NK-92 (cell line): Measurements from ENCODE around the gene SEPTIN8.

Experiments used
- DNase-seq: peaks from one replicate; lab custom pipeline; 2025; ENCODE audit not compliant: unreplicated experiment; lab: John Stamatoyannopoulos, UW

SEPTIN8 gene, protein sequence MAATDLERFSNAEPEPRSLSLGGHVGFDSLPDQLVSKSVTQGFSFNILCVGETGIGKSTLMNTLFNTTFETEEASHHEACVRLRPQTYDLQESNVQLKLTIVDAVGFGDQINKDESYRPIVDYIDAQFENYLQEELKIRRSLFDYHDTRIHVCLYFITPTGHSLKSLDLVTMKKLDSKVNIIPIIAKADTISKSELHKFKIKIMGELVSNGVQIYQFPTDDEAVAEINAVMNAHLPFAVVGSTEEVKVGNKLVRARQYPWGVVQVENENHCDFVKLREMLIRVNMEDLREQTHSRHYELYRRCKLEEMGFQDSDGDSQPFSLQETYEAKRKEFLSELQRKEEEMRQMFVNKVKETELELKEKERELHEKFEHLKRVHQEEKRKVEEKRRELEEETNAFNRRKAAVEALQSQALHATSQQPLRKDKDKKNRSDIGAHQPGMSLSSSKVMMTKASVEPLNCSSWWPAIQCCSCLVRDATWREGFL

DNA sequence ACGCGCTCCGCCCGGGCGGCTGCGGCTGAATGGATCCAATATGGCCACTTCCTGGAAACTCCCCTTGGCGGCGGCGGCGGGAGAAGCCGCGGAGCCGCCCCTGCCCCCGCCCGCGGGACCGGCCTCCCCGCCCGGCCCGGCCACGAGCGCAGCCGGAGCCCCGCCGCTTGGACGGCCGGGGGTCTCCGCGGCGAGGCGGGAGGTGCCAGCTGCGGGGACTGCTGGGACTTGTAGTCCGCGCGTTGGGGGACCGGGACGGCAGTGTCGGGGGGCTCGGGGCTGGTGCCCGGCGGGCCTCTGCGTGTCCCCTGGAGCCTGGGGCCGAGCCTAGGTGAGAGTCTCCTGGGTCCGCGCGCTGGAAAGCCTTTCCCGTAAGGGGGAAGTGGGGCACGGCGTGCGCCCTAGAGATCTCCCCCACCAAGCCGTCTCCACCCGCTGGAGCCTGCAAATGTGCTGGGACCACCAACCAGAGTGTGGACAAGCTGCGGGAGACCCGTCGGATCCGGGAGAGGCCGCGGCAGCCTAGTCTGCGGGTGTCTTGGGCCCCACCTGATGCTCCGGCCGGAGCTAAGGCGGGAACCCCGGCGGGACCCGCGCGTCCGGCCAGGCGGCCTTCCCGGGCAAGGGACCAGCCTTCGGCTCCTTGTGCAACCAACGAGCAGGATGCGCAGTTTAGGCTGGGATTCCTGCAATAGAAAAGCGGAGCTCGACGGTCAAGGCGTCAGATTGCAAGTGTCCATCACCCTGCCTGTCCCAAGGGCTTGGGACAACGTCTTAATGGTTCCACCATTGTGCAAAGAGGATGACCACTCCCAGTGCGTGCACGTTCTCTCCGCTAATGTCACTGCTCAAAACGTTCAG, at the start of gene SEPTIN8:
TSS of gene SEPTIN8 (minus strand) at position 31 of the 861 bp plus-strand sequence. CDS start 102 bp downstream, outside the sequence.
- no peak for DNase-seq

DNA sequence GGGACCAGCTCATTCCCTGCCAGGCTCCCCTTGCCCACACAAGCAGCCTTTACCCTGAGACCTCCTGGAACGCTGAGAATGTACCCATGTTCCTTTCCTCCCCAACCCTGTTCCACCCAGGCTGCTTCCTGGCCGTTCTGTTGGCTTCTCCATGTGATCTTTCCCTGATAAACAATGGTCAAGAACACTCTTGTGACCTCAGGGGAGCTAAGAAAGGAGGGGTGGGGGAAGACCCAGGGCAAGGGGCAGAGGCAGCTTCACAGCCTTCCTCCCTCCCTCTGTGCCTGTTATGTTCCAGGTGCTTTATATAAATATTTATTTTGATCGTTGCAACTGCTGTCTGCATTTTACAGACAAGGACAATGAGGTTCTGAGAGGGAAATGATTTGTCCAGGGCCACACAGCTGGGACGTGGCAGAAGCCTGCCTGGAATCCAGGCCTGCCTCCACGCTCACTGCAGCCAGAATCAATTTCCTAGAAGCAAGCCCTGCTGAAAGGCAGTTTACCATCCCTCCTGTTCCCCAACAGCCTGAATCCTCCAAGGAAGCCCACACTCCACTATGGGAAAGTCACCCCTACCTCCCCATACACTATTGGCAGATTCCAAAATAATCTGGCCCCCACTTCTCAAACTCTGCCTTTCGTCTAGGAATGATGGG, 49.5 kb upstream of the SEPTIN8 start:
- DNase-seq = no peak

DNA sequence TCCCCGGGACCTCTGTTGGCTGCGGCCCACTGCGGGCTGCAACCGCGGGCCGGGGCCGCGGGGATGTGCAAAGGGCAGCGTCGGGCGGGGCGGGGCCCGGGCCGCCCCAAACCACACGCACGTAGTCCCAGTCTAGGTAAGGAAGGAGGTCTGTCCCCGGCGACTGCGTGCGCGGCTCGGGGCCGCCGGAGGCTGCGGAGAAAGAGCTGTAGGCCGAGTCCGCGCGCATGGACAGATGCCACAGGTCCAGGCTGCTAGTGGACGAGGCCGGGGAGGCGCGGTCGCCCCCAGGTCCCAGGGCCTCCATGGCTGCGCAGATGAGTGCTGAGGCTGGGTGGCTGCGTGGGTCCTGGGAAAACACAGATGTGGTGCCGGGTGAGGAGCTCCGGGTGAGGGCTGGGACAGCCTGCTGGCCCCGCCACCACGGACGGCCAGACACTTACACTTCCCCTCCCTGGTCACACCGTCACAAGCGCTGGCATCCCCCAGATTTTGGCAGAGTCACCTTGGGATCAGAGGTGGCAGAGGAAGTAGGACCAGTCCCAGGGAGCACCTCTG, 48.9 kb upstream of the SEPTIN8 start:
- DNase-seq = no peak

DNA sequence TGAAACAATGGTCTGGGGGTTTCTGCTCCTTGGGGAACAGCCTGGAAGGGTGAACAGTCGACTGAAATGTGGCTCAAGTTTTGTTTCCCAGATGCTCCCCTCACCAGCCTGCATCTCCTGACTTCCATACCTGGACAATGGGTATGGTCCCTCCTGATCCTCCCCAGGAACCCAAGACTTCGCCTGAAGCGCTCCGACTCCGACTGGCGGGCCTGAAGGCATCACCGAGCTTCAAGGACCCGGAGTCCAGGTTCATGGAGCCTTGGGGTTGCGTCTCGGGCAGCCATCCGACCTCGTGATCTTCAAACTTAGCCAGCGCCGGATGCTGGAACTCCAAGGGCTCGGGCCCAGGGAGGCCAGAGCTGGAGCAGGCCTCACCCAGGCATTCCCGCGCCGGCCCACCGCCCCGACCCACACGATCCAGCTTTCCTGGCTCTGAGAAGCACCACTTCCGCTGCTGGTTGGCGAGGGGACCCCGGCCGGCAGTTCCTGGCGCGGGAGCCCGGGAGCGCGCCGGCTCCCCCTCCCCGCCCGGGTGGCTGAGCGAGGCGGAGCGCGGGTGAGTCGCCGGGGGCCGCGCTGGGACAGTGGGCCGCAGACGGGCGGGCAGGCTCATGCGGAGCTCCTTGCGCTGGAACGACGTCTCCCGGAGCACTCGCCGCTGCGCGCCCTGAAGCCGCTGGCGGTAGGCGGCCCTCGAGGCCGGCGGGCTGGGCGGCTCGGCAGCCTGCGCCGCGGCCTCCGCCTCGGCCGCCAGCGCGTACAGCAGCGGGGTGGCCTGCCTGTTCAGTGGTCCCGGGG, 48.2 kb upstream of the SEPTIN8 start:
- no peak for DNase-seq

DNA sequence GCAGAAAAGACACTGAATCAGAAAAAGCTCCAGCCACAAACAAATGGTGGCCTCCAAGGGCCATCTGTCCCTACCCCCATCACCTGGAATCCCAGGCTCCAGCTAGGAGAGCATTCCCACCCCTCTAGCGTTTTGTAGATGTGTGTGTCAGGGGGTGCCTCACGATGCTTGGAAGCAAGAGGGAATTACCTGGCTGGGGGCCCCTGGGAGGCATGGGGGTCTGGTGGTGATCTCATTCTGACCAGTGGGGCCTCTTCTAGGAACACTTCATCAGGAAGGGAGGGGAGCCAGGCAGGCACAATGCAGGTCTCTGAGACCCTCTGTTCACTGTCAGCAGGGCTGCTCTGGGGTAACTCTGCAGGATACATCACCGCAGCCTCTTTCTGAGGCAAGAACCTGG, 47.4 kb upstream of the SEPTIN8 start:
- no peak for DNase-seq

DNA sequence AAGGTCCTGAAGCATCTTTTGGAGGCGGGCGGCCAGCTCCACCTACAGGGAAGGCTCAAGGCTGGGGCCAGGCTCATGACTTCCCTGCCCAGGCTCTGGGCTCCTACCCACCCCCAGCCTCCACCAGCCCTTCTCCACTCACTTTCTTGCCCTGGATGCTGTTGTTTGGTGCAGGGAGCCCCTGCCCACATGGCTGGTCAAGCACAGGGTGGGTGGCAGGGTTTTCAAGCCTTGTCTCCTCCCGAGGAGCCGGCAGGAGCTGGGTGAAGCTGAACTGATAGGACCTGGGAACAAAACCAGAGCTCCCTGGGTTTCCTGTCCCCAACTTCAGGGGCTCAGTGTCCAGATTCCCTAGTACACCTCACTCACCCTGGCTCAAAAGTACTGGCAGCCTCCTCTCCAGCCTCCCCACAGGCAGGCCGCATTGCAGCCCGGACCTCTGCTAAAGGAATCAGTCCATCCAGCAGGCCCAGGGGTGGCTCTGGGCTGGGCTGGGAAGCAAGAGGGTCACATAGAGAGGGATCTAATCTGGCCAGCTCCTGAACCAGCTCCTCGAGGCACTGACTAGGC, 46.5 kb upstream of the SEPTIN8 start:
- no peak for DNase-seq

DNA sequence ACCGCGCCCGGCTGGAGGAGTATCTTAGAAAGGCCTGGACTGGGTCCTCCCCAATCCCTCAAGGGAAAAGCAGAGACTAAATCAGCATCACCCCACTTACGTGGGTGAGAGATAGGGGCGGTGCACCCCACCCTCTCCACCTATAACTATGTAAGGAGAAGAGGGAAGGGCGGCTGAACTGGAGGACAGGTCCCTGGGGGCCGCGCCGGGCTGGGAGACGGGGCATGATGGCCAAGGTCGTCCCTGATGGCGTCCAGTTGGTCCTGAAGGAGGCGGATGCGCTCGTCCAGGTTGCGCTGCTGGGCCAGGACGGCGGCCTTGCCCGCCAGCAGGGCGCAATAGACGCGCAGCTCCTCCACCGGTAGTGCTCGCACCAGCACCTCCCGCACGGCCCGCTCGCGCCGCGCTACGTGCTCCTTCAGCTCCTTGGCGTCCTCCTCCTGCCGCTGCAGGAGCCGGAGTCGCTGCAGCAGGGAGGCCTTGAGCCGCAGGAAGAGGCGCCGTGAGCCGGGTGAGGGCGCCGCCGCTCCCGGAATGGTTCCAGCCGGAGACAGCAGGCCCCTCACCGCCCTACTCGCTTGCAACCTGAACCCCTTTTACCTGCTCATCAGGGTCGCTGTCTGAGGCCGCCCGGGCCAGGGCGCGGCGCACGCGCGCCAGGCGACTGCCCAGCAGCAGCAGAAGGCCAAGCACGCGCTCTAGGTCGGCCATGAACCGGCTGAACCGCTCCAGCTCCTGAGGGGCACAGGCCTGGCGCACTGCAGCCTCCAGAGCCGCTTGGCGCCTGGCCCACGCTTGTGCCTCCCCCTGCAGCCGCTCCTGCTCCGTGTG, 45.8 kb upstream of the SEPTIN8 start:
- DNase-seq = no peak

DNA sequence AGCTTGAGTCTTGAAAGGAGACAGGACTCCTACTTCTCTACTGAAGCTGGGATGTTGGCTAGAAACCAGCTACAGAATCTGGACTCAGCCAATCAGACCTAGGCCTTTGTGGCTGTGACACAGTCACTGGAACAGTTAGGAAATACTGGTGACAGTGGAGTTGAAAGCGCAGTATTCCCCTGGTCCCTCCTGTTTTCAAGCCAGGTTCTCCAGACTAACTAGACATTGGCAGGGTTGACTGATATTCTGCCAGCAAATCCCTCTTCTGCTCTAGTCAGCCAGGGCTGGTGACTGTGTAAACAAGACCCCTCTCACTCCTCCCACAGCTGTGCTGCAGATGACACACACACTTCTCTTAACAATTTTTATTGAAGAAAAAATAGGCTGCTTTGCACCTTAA, 44.8 kb upstream of the SEPTIN8 start:
- DNase-seq = no peak

DNA sequence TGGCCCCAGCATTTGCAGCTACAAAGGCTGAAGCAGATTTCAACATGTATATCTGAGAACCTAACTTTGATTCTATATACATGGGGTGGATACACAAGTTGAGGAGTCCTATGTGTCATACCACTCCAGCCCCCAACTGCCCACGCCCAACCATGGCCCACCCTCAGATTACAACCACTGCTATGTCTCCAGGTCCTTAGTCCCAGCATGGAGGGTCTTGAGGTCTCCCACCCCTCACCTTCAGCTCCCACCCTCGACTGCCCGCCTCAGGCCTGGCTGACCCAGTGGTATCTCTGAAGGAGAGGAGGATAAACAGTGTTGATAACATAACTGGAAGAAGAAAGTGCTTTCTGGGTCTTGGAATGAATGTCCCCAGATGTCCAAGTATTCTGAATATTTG, 44.3 kb upstream of the SEPTIN8 start:
- no peak for DNase-seq

DNA sequence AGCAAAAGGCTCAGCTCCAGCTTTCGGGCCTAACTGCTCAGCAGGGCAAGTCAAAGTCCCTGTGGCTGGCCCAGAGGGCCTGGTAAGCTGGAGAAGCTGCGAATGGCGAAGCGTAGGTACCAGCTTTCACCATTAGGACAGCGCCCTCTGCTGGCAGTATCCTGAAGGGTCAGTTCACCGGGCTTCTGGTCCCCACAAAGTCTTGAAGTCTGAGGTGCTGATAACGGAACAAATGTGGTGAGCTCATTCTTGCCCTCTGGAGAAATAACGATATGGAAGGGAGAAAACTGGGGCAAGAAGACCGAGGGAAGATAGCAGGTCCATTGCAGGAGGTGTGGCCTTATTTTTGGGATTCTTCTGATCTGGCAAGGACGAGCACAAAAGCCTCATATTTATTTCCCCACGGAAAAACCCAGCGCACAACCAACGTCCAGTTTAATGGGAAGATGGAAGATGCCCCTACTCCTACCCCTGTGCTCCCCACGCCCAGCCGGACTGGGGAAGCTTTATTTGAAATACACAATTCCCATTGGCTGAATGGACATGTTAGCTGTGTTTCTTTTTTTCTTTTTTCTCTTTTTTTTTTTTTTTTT, 43.2 kb upstream of the SEPTIN8 start:
- no peak for DNase-seq

DNA sequence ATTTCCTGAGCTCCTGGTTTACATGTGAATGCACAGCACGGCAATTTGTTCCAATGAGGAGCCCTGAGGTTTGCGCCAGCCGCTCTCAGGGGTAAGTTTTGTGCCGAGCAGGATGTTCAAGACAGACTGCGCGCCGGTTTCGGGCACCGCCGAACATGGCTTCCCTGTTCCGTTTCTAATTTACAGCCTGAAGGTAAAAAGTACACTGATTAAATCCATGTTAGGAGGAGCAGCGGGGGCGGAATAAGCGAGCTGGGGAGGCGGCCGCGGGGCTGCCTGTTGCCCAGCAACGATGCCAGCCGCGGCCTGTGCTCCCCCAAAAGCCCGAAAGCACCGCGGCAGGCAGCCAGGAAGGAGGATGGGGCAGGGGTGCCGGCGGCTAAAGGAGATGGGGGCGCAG, 42.4 kb upstream of the SEPTIN8 start:
- DNase-seq = no peak

DNA sequence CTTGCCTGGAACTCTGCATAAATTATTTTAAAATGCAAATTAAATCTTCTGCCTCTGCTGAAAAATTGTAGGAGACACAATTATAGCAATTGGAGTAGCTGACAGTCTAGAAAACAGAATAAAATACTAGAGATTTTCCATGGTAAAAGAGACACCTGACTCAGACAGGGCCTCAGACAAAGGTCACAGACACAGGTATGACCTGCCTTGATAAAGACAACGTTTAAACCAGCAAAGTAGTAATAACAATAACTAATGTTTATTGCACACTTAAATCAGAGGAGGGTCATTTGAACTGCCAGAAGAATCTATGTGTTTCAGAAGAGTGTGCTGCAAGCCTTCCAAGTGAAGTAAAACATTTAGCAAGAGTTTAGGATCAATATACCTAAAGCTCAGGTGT, 40.0 kb upstream of the SEPTIN8 start:
- DNase-seq = no peak

DNA sequence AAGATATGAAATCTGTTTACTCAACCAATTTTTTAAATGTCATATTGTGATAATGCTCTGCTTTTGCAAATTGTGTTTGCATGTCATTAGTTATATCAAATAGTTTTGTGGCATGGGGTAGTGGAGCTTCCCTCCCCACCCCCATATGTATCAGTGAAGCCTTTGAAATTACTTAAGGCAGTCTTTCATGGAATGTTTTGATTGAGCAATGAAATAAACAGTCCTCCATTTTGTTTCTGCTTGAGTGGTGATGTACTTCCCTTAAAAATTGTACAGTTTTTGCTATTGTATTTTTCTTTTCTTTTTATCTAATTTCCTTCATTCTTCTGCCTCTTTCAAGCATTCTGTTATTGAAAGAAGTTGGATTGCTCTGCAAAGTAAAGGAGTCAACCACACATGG, 39.5 kb upstream of the SEPTIN8 start:
- no peak for DNase-seq

DNA sequence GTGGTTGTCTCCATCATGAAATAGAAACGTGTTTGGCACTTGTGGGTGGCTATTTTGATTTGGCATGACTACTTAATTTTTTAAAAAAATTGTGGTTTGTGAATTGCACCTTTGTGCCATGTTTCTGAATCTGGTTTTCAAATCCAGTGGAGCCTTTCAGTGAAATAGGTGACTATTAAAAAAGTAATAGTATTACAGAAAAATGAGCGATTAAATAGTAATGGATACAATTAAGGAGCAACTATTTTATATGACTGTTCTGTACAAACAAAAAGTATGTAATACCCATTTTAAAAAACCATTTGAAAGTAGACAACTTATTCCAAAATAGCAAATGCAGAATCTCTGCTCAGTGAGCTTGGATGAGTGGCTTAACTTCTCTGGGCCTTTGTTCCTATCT, 39.0 kb upstream of the SEPTIN8 start:
- no peak for DNase-seq

DNA sequence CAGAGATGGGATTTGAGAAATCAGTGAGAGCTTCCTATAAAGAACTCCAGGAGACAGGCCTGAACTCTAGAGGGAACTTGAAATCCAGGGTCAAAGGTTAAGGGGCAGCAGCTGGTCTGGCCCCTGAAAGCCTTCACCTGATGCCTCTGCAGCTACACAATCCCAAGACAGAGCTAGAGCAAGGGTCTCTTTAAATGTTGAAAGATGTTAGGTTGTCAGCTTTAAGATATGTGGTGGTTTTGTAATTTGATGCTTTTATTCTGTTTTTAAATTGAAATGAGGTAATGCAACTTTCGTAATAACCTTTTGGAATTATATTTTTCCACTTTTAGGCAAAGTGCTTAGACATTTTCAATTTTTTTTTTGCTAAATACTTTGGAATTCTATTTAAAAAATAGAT, 38.4 kb upstream of the SEPTIN8 start:
- no peak for DNase-seq

DNA sequence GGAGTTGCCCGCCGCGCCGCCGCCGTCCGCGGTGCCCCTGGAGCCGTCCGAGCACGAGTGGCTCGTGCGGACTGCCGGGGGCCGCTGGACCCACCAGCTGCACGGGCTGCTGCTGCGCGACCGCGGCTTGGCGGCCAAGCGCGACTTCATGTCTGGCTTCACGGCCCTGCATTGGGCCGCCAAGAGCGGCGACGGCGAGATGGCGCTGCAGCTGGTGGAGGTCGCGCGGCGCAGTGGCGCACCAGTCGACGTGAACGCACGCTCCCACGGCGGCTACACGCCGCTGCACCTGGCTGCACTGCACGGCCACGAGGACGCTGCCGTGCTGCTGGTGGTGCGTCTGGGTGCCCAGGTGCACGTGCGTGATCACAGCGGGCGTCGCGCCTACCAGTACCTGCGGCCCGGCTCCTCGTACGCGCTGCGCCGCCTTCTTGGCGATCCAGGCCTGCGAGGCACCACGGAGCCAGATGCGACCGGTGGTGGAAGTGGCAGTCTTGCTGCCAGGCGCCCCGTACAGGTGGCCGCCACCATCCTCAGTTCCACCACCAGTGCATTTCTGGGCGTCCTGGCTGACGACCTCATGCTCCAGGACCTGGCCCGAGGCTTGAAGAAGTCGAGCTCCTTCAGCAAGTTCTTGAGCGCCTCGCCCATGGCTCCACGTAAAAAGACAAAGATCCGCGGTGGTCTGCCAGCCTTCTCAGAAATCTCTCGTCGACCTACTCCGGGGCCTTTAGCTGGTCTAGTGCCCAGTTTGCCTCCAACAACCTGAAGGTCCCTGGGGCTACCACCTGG, 37.7 kb upstream of the SEPTIN8 start:
- no peak for DNase-seq

DNA sequence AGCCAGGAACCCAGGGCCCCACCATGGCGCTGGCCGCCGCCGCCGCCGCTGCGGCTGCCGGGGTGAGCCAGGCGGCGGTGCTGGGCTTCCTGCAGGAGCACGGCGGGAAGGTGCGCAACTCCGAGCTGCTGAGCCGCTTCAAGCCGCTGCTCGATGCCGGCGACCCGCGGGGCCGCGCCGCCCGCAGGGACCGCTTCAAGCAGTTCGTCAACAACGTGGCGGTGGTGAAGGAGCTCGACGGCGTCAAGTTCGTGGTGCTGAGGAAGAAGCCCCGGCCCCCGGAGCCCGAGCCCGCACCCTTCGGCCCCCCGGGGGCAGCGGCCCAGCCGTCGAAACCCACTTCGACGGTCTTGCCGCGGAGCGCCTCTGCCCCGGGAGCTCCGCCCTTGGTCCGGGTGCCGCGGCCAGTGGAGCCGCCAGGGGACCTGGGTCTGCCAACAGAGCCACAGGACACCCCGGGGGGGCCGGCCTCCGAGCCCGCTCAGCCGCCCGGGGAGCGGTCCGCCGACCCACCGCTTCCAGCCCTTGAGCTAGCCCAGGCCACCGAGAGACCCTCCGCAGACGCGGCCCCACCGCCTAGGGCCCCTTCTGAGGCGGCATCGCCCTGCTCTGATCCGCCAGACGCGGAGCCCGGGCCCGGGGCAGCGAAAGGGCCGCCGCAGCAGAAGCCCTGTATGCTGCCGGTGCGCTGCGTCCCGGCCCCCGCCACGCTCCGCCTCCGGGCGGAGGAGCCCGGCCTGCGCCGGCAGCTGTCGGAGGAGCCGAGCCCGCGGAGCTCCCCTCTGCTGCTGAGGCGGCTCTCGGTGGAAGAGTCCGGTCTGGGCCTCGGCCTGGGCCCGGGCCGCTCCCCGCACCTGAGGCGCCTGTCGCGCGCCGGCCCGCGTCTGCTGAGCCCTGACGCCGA, 36.8 kb upstream of the SEPTIN8 start:
- DNase-seq = no peak
